GM12878 (cell line): ENCODE measurements around the gene GZMB. TPM values are rescaled to one million over a fixed set of nuclear protein-coding genes. Genes with fewer than 3 reads are reported as not detected.

Experiments used
- ATF2 ChIP-seq: IDR thresholded peaks from 2 replicates; pipeline ENCODE4 v1.6.1; 2012; ENCODE audit warnings: low read length, inconsistent platforms
- BHLHE40 ChIP-seq, 2 experiments: fragments of 450-650 bp in 1 of 2; IDR thresholded peaks; 2 replicates each; pipeline ENCODE4 v1.6.1; 2011 to 2017; ENCODE audit warnings: low read depth in 2 of 2, borderline replicate concordance in 1 of 2, improper control_type of control experiment in 1 of 2, low read length in 1 of 2, mild to moderate bottlenecking in 1 of 2
- DPF2 ChIP-seq: fragments of 450-650 bp; IDR thresholded peaks from 2 replicates; pipeline ENCODE4 v1.6.1; 2017; ENCODE audit warnings: mild to moderate bottlenecking
- EED ChIP-seq: sonication (generic); IDR thresholded peaks from 2 replicates; pipeline ENCODE4 v1.6.1; 2016; ENCODE audit warnings: antibody characterized with exemption, low read depth
- IKZF2 ChIP-seq, 2 experiments: fragments of 450-650 bp; IDR thresholded peaks; 2 replicates each; pipeline ENCODE4 v1.6.1; 2017; ENCODE audit warnings: mild to moderate bottlenecking in 2 of 2, moderate library complexity in 2 of 2
- IRF4 ChIP-seq: IDR thresholded peaks from 2 replicates; pipeline ENCODE4 v1.6.1; 2011; ENCODE audit warnings: low read depth, low read length
- JUNB ChIP-seq: IDR thresholded peaks from 2 replicates; pipeline ENCODE4 v1.6.1; 2016; ENCODE audit warnings: antibody characterized with exemption, mild to moderate bottlenecking
- KDM1A ChIP-seq: fragments of 200-600 bp; sonication (generic); IDR thresholded peaks from 2 replicates; pipeline ENCODE4 v1.6.1; 2016; ENCODE audit warnings: borderline replicate concordance
- MEF2A ChIP-seq: IDR thresholded peaks from 2 replicates; pipeline ENCODE4 v1.6.1; 2011; ENCODE audit warnings: low read depth, mild to moderate bottlenecking, low read length, moderate library complexity; ENCODE audit not compliant: insufficient read depth
- MTA2 ChIP-seq: fragments of 450-650 bp; IDR thresholded peaks from 2 replicates; pipeline ENCODE4 v1.6.1; 2016; ENCODE audit warnings: low read depth, mild to moderate bottlenecking, moderate library complexity
- MTA3 ChIP-seq: IDR thresholded peaks from 2 replicates; pipeline ENCODE4 v1.6.1; 2012; ENCODE audit warnings: low read length, inconsistent platforms, borderline replicate concordance
- NFIC ChIP-seq: IDR thresholded peaks from 2 replicates; pipeline ENCODE4 v1.6.1; 2012; ENCODE audit warnings: low read depth, mild to moderate bottlenecking, inconsistent platforms, low read length, moderate library complexity
- POU2F2 ChIP-seq: IDR thresholded peaks from 3 replicates; pipeline ENCODE4 v1.6.1; 2011; ENCODE audit warnings: low read depth, mild to moderate bottlenecking, low read length, borderline replicate concordance
- RUNX3 ChIP-seq: IDR thresholded peaks from 2 replicates; pipeline ENCODE4 v1.6.1; 2012; ENCODE audit warnings: low read length, inconsistent platforms
- TCF3 ChIP-seq: IDR thresholded peaks from 2 replicates; pipeline ENCODE4 v1.6.1; 2012; ENCODE audit warnings: low read depth, mild to moderate bottlenecking, low read length, borderline replicate concordance; ENCODE audit not compliant: insufficient read depth
- ZZZ3 ChIP-seq: IDR thresholded peaks from 2 replicates; pipeline ENCODE4 v1.6.1; 2011; ENCODE audit warnings: low read depth; ENCODE audit not compliant: control insufficient read depth, insufficient read length
- polyA plus RNA-seq, 11 experiments: library from polyadenylated mRNA; depleted of rRNA in 4 of 11; unstranded in 6 of 11; stranded (reverse) in 5 of 11; fragments of >200 nt; fragmentation: Nextera tagmentation in 4 of 11; fragmentation: Illumina TruSeq in 1 of 11; extraction: Ambion mirVana in 4 of 11; extraction: Trizol in 1 of 11; gene quantifications; 1 replicate in 1 of 11; 2 replicates in 10 of 11; pipeline versions ENCODE4 v1.2.1 to v1.2.3, GENCODE V29; 2011 to 2016; ENCODE audit warnings: inconsistent platforms in 2 of 11, missing spikeins in 2 of 11, low read depth in 1 of 11
- total RNA-seq, 4 experiments: library from RNA; depleted of rRNA in 3 of 4; stranded (reverse); fragments of >200 nt in 3 of 4; fragmentation: Illumina TruSeq in 1 of 4; extraction: Trizol in 1 of 4; gene quantifications; 2 replicates each; pipeline versions ENCODE4 v1.2.1 to v1.2.3, GENCODE V29; 2013 to 2021

The GZMB gene
- total and polyA plus RNA-seq, 10 of the 15 experiments (the other 5 are each of a cell fraction or from before 2014, with no cell fraction given) = 0.19 to 0.87 (median 0.38) TPM; not detected in 7

DNA sequence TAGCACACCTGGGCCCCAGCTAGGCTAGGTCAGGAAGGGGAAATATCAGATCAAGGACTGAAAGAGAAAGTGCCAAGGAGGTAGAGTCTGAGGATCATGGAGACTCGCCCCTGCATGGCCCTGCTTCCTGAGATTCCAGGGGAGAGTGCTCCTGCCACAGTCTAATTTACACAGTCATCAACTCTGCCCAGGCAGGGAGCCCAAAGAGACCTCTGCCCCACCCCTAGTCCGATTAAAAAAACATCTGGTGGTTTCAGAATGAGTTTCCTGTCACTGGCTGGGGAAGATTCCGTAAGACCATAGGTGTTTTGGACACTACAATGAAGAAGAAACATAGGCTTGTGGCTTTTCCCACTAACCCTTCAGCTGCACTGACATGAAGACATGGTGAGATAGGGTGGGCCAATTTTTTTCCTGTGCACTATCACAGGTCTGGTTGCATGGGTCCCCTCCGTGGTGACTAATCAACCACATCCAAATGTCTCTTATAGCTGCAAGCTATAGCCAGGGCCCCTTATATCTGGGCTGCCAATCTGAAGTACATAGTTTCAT is 31.5 kb upstream of the GZMB start (continued):
- peak; percentile 80 for TF ChIP-seq IKZF2 (IDR thresholded peaks at IDR 0.05)
- no peak for TF ChIP-seq ZZZ3
- no peak for TF ChIP-seq BHLHE40 (IDR thresholded peaks at IDR 0.05; ENCODE audit: borderline replicate concordance in 1 of 2, low read depth in 2 of 2, low read length in 1 of 2)
- TF ChIP-seq MTA2 = peak; percentile 29; the same call in 1 of the 2 replicates
- peak; percentile 93 for TF ChIP-seq TCF3
- no peak for TF ChIP-seq POU2F2
- 0 out of 2 replicates have a peak, but pooled peaks have one; percentile 30 for TF ChIP-seq MEF2A
- TF ChIP-seq ATF2 = peak; percentile 61
- peak; percentile 76 for TF ChIP-seq NFIC
- no peak for TF ChIP-seq MTA3
- peak; percentile 90 for TF ChIP-seq RUNX3
- TF ChIP-seq DPF2 = peak; percentile 69; the same call in 1 of the 2 replicates
- peak; percentile 93 for TF ChIP-seq EED
- TF ChIP-seq KDM1A = no peak
- peak; percentile 78 for TF ChIP-seq JUNB
- TF ChIP-seq IRF4 = peak; percentile 82
